HEK293T (cell line): ENCODE measurements around the gene PKNOX2.

Experiments
- CTCF ChIA-PET: fragments of 350-600 bp; formaldehyde crosslinking; extraction: SDS; loops from one replicate; lab custom pipeline; 2021; ENCODE audit warnings: antibody characterized with exemption, inconsistent platforms; lab: Yijun Ruan, JAX
- POLR2A ChIA-PET: fragments of 350-600 bp; formaldehyde crosslinking; extraction: SDS; loops from one replicate; lab custom pipeline; 2020; ENCODE audit warnings: antibody characterized with exemption, inconsistent platforms; lab: Yijun Ruan, JAX
- DNase-seq: peaks from one replicate; pipeline ENCODE4 v3.0.0; 2012; ENCODE audit warnings: mixed read lengths; ENCODE audit errors: extremely low spot score
- ARNT ChIP-seq: fragments of 450-650 bp; IDR thresholded peaks from 2 replicates; pipeline ENCODE4 v1.6.1; 2017; ENCODE audit warnings: mild to moderate bottlenecking
- BHLHE40 ChIP-seq: fragments of 450-650 bp; IDR thresholded peaks from 2 replicates; pipeline ENCODE4 v1.6.1; 2016; ENCODE audit warnings: mild to moderate bottlenecking, moderate library complexity, borderline replicate concordance
- CTBP1 ChIP-seq: fragments of 450-650 bp; IDR thresholded peaks from 2 replicates; pipeline ENCODE4 v1.6.1; 2016; ENCODE audit warnings: borderline replicate concordance
- ELF4 ChIP-seq: fragments of 450-650 bp; IDR thresholded peaks from 2 replicates; pipeline ENCODE4 v1.6.1; 2017; ENCODE audit warnings: antibody characterized with exemption
- FOXA1 ChIP-seq: fragments of 450-650 bp; IDR thresholded peaks from 2 replicates; pipeline ENCODE4 v1.6.1; 2016; ENCODE audit warnings: mild to moderate bottlenecking
- FOXK2 ChIP-seq: fragments of 450-650 bp; IDR thresholded peaks from 2 replicates; pipeline ENCODE4 v1.6.1; 2016; ENCODE audit warnings: mild to moderate bottlenecking
- FOXM1 ChIP-seq: fragments of 450-650 bp; IDR thresholded peaks from 2 replicates; pipeline ENCODE4 v1.6.1; 2017; ENCODE audit warnings: mild to moderate bottlenecking, borderline replicate concordance
- HDGF ChIP-seq: fragments of 450-650 bp; IDR thresholded peaks from 2 replicates; pipeline ENCODE4 v1.6.1; 2017; ENCODE audit warnings: antibody characterized with exemption, borderline replicate concordance
- L3MBTL2 ChIP-seq: fragments of 450-650 bp; conservative IDR thresholded peaks from 2 replicates; pipeline ENCODE4 v1.6.1; 2016; ENCODE audit warnings: mild to moderate bottlenecking
- LEF1 ChIP-seq: fragments of 450-650 bp; IDR thresholded peaks from 2 replicates; pipeline ENCODE4 v1.6.1; 2017; ENCODE audit warnings: mild to moderate bottlenecking, borderline replicate concordance
- NFRKB ChIP-seq: fragments of 450-650 bp; IDR thresholded peaks from 2 replicates; pipeline ENCODE4 v1.6.1; 2016; ENCODE audit warnings: mild to moderate bottlenecking, moderate library complexity
- PKNOX1 ChIP-seq: fragments of 450-650 bp; IDR thresholded peaks from 2 replicates; pipeline ENCODE4 v1.6.1; 2016
- SP1 ChIP-seq: fragments of 450-650 bp; IDR thresholded peaks from 2 replicates; pipeline ENCODE4 v1.6.1; 2017
- SUZ12 ChIP-seq: fragments of 450-650 bp; IDR thresholded peaks from 2 replicates; pipeline ENCODE4 v1.6.1; 2016; ENCODE audit warnings: mild to moderate bottlenecking
- TARDBP ChIP-seq: fragments of 450-650 bp; IDR thresholded peaks from 2 replicates; pipeline ENCODE4 v1.6.1; 2016
- ZNF384 ChIP-seq: fragments of 450-650 bp; IDR thresholded peaks from 2 replicates; pipeline ENCODE4 v1.6.1; 2016

PKNOX2 gene

GRCh38 chr11:125464270-125464662 is 299.7 kb downstream of the PKNOX2 start:
- CTCF ChIA-PET = no interaction called here
- no peak for DNase-seq
- POLR2A ChIA-PET = no interaction called here
- TF ChIP-seq SUZ12 (no peak), ELF4 (no peak), FOXM1 (no peak), FOXA1 (no peak), ZNF384 (no peak), PKNOX1 (no peak), ARNT (no peak), HDGF (no peak), CTBP1 (no peak), TARDBP (no peak), L3MBTL2 (no peak), FOXK2 (no peak), NFRKB (no peak), BHLHE40 (no peak), SP1 (no peak), LEF1 (no peak)

- POLR2A ChIA-PET = no interaction called here
- CTCF ChIA-PET = no interaction called here
- no peak for DNase-seq
- TF ChIP-seq FOXA1 (no peak), HDGF (no peak), LEF1 (no peak), FOXK2 (no peak), ZNF384 (no peak), NFRKB (no peak), FOXM1 (no peak), L3MBTL2 (no peak)
Measured at GRCh38 chr11:125464666-125465065, 300.1 kb downstream of the PKNOX2 start.

- TF ChIP-seq SUZ12 = no peak
- TF ChIP-seq ARNT = no peak
- TF ChIP-seq L3MBTL2 = no peak
- TF ChIP-seq ELF4 = no peak
- TF ChIP-seq LEF1 = no peak
- no peak for TF ChIP-seq HDGF
- TF ChIP-seq ZNF384 = no peak
- no peak for TF ChIP-seq TARDBP
- no peak for TF ChIP-seq FOXK2
- no peak for TF ChIP-seq BHLHE40
- TF ChIP-seq NFRKB = no peak
- TF ChIP-seq FOXM1 = no peak
- no peak for TF ChIP-seq FOXA1
- no peak for TF ChIP-seq SP1
- TF ChIP-seq CTBP1 = no peak
- TF ChIP-seq PKNOX1 = no peak
- POLR2A ChIA-PET = no interaction called here
- no peak for DNase-seq
- CTCF ChIA-PET = interaction anchor here (0.6 kb wide), 1 partner anchor 12 kb away, joined by 4 read pairs; no protein-coding TSS in a partner anchor
Measured at GRCh38 chr11:125465255-125465654, 300.7 kb downstream of the PKNOX2 start.

- TF ChIP-seq TARDBP (no peak), ZNF384 (no peak), ELF4 (no peak)
- CTCF ChIA-PET = interaction anchor here (0.6 kb wide), 1 partner anchor 13 kb away, joined by 4 read pairs; no protein-coding TSS in a partner anchor
- DNase-seq = no peak
- POLR2A ChIA-PET = no interaction called here
Measured at GRCh38 chr11:125465701-125466100, 301.1 kb downstream of the PKNOX2 start.

GRCh38 chr11:125468025-125468424 is 303.5 kb downstream of the PKNOX2 start:
- ChIA-PET CTCF (interaction anchor here (1.2 kb wide), 1 partner anchor 45 kb away, joined by 3 read pairs; no protein-coding TSS in a partner anchor), POLR2A (no interaction called here)
- no peak for DNase-seq
- TF ChIP-seq PKNOX1 = no peak
- TF ChIP-seq HDGF = no peak
- no peak for TF ChIP-seq BHLHE40
- TF ChIP-seq SUZ12 = no peak
- TF ChIP-seq FOXM1 = no peak
- no peak for TF ChIP-seq ARNT
- TF ChIP-seq L3MBTL2 = no peak
- TF ChIP-seq LEF1 = no peak
- TF ChIP-seq CTBP1 = no peak
- TF ChIP-seq FOXK2 = no peak
- no peak for TF ChIP-seq ZNF384
- TF ChIP-seq SP1 = no peak
- no peak for TF ChIP-seq FOXA1
- no peak for TF ChIP-seq ELF4
- no peak for TF ChIP-seq TARDBP
- no peak for TF ChIP-seq NFRKB

GRCh38 chr11:125468852-125469251 is 304.3 kb downstream of the PKNOX2 start:
- TF ChIP-seq L3MBTL2 = no peak
- TF ChIP-seq HDGF = no peak
- TF ChIP-seq SUZ12 = no peak
- TF ChIP-seq LEF1 = no peak
- no peak for TF ChIP-seq BHLHE40
- no peak for TF ChIP-seq CTBP1
- no peak for TF ChIP-seq FOXM1
- TF ChIP-seq PKNOX1 = no peak
- TF ChIP-seq FOXA1 = no peak
- CTCF ChIA-PET = no interaction called here

More at GRCh38 chr11:125468852-125469251, 304.3 kb downstream of the PKNOX2 start:
- no peak for DNase-seq
- POLR2A ChIA-PET = no interaction called here
